HPDE6-E6E7 (cell line): Measurements from ENCODE around the gene EPSTI1.
"Not testable (repeated sequence)": the region's sequence is repeated elsewhere in the genome, so short reads cannot be mapped to it uniquely, and the experiment has no call there.

Experiments
- DNase-seq: peaks from one replicate; pipeline ENCODE4 v3.0.0; 2011; ENCODE audit warnings: missing footprints; ENCODE audit errors: extremely low spot score

The EPSTI1 gene

GRCh38 chr13:43005460-43006236, 13.6 kb upstream of the EPSTI1 start:
- DNase-seq = no peak

GRCh38 chr13:43003729-43004128, 11.7 kb upstream of the EPSTI1 start:
- DNase-seq = no peak

GRCh38 chr13:43003010-43003409, 11.0 kb upstream of the EPSTI1 start:
- DNase-seq = peak; percentile 49

DNA sequence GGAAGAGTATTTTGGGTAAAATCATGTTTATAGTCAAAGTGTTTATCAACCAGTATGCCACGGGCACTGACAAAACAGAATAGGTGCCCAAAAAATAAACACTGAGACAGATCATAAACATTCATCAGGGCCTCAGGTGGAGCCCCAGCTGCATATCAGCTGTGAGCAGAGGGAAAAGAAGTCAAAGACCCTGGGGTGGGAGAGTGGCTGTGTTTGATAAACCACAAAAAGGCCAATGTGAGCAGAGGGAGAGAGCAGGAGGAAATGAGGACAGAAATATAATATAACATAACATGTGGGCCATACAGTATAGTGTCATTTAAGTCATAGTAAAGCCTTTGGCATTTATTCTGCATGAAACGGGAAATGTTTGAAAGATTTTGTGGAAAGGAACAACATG, 10.0 kb upstream of the EPSTI1 start:
- no peak for DNase-seq

DNA sequence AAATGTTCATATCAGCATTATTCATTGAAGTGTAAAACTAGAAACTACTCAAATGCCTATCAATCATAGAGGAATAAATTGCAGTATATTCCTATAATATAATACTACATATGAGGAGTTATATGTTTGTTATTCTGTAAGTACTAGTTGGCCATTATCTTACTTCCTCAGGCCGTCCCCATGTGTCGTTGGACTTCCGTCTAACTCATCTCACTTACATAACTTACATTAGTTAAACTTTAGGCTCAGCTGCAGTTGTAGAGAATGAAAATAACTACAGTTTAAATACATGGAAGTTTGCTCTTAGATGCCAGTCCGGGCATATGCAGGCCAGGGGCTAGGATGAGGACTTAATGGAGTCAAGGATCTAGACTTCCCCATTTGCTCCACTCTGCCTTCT, 8.6 kb upstream of the EPSTI1 start:
- no peak for DNase-seq

- no peak for DNase-seq
Observed at GRCh38 chr13:42999491-42999890, 7.5 kb upstream of the EPSTI1 start.

DNA sequence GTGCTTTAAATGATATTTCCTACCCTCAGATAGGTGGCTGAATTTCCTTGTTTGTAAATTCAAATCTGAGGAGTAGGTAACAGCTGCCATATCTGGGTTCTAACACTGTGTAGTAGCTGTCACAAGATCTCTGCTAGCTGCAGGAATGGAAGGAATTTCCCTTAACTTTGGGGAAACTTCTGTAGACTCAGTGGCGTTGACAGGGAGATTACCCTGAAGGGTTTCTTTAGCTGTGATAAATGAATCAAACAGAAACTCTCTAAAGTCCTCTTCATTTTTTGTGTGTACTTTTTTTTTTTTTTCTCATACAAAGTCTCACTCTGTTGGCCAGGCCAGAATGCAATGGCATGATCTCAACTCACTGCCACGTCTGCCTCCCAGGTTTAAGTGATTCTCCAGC, 5.3 kb upstream of the EPSTI1 start:
- no peak for DNase-seq

DNA sequence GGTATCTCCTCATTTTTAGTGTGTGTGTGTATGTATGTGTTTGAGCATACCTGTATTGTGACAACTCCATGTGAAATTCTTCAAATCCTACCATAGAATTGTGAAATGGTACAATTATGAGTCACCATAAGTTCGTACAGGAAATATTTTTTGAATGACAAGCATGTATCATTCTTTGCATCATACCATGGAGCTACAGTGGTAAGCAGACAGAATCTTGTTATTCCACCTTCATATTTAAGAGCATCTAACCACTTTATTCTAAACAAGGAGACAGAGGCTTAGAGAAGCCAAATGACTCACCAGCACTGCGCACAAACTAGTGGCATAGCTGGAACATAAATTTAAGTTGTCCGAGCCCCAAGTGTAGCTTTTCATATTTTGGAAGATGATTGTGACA, 4.5 kb upstream of the EPSTI1 start:
- DNase-seq = peak; percentile 12

- no peak for DNase-seq
Observed at GRCh38 chr13:42994878-42995277, 2.8 kb upstream of the EPSTI1 start.

- no peak for DNase-seq
Observed at GRCh38 chr13:42992764-42993122, 702 bp upstream of the EPSTI1 start.

- DNase-seq = not testable (repeated sequence)
Observed at GRCh38 chr13:42991233-42991897, 676 bp downstream of the EPSTI1 start.

DNA sequence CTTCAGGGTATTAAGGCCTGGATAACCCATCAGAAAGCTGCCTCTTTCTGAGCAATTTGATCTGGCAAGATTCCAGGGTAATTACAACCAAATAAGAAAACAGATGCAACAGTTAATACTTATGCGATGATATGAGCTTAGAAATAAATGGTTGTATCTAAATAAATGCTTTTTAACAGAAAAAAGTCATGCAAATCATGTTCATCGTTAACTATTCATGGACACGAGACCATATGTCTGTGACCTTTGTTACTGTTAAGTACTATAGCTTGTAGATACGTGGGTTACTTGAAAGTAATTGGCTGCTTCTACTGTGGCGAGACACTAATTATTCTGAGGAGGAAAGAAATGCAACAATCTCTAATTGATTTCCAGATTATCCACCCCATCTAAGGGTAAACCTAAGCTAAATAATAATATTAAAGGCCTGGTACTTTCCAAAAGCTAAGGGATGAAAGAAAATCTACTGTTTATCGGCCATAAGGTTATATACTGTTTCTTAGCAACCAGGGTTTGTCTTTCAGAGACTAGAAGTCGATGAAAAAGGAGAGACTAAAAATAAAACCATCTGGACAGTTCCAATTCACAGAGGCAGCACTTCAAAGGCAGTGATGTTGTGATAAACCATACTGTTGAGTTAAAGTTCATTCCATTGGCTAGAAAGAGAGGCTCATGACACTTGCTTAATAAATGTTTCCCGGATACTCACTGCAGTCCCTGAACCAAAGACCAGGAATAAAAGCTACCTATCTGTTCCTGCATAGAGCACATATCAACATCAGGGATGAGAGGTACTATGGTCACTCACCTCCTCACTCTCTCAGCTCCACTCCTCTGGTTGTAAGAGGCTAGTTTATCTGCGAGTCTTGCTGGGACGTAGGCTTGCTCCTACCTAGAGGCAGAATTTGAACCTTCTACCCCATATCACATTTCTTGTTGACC, 1.5 kb downstream of the EPSTI1 start:
- DNase-seq = no peak

- DNase-seq = no peak
Observed at GRCh38 chr13:42986176-42986574, 5.9 kb downstream of the EPSTI1 start.

DNA sequence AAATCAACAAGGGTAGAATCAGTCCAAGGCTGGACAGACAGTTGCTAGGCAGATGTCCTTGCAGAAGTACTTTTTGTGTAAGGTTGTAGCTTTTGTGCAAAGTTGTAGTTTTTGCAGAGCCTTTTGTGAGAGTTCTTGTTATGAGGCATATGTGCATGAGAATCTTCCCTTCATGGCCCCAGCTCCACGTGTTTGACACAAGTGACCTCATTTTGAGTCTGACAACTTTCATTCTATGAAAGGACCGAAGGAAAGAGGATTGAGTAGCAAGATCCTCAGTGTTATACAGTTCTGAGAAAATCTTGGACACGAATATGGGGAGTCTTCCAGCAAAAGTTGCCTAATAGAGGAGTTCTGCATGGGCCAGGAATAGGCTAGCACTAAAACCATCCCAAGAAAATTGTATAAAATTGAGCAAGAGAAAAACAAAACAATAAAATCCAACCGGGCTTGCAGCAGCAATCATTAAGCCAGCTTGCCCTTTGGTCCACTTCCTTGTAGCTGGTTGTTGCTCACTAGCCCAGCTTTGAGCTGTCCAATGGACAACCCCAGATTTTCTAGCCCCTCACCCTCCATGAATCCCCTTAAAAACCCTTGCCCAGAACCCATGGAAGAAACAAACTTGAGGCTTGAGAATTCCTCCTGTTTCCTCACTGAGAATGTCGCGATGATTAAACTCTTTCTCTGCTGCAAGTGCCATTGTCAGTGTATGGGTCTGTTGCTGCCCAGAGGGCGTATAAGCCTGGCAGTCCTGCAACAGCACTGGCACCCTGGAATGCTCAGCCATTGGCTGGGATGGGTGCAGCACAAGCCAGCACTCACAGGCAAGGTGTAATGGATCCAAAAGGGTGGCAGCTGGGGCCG, 6.5 kb downstream of the EPSTI1 start:
- no peak for DNase-seq

GRCh38 chr13:42984691-42985090, 7.3 kb downstream of the EPSTI1 start:
- no peak for DNase-seq

DNA sequence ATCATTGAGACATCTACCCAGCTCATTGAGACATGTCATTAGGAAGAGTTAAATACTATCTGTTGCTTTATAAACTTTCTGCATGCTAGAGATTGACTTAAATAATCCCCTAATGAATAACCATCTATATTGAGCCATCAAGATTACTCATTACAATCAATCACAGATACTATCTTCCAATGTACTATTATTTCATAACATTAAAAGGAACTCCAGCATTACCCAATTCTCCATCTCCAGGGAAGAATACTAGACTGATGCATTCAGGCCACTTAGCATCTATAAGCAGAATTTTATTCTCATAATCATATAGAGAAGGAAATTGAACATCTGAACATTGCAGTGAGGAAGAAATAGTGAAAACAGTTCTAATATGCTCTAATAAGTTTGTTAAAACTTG, 8.0 kb downstream of the EPSTI1 start:
- no peak for DNase-seq

GRCh38 chr13:42981853-42982252, 10.2 kb downstream of the EPSTI1 start:
- no peak for DNase-seq

DNA sequence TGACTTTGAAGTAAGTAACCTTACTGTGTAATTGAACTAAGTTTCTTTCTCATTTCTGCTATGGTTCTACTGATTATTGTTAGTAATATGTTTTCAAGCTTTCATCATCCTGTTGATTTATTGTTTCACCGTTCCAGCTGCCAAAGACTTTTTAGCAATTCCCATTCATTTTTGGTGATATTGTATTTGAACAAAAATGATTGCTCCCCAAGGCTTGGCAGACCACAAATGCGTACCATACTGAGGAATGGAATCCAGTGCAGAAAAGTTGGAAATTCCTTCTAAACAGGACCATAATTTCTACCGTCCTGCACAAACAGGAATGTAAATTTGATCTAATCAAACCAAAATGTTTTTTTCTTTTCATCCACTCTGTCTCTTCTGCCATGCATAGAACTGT, 10.7 kb downstream of the EPSTI1 start:
- DNase-seq = no peak

DNA sequence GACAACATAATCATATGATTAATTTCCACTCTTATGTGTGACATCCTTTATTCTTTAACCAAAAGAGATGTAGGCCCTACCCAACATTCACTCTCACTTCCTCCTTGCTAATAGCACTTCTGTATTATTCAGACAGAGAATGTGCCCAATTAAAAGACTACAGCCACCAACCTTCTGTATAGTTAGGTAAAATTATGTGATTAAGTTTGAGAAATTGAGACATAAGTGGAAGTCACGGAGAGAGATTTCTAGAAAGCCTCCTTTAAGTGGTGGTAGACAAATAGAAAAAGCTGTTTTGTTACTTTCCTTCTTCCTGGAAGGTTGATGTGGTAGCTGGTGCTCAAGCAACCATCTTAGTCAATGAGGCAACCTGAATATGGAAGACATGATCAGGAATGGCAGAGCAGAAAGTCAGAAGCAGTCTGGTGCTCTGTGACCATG, 14.8 kb downstream of the EPSTI1 start:
- no peak for DNase-seq

DNA sequence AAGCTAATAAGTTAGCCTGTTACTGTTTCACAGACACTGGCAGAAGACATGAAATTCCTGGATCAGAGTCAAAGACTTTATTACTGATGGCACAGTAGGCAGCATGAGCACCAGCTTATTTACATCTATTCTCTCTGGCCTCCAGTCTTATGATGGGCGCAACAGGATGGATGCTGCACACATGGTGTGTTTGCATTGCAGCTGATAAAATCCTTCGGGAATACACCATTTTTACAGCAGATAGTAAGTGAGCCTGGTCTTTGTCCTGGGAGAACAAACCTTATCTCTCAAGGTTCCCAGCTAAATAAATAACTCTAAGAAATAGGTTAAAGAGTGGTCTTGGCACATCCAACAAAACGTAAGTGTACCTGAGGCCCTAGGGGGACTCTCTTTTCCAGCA, 16.0 kb downstream of the EPSTI1 start:
- no peak for DNase-seq

DNA sequence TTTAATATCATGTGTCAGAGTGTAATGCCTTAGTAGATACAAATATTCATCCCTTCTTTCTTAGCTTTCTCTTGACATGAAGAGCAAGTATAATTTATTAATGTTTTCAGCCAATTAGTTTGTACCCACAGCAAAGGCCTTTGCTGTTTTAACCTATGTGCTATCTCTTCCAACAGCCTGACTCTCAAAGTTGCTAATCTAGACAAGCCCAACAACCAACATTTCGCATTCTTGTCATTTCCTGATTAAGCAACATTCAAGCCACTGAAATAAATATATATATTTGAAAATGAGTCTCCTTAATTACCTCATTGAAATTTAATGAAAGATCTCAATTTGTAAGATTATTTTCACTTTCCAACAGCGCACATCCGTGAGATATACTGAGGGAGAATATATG, 18.5 kb downstream of the EPSTI1 start:
- DNase-seq = no peak
